Right lobe of liver (tissue), 6 donors: Measurements from ENCODE around the gene CCDC178. TPM values are rescaled to one million over a fixed set of nuclear protein-coding genes. Genes with fewer than 3 reads are reported as not detected.

ENCODE experiments used
- ATAC-seq, 4 donors: fragments of 200-7000 bp; cut with Tn5 transposase; one replicate each; pipeline ENCODE4 v1.9.1; 2020; ENCODE audit warnings: mild to moderate bottlenecking in 4 of 4, moderate library complexity in 4 of 4
- DNase-seq, 3 donors: peaks; one replicate each; pipeline ENCODE4 v3.0.0-alpha.2; 2020
- H3K27ac ChIP-seq, 3 donors: fragments of 200-600 bp; one replicate each; pipeline ENCODE4 v1.8.0; 2022
- H3K27me3 ChIP-seq, 2 donors: fragments of 200-600 bp; one replicate each; pipeline ENCODE4 v1.8.0; 2022
- H3K36me3 ChIP-seq, 4 donors: fragments of 200-600 bp; sonication (generic) in 1 of 4; one replicate each; pipeline versions ENCODE4 v1.5.1 to v1.8.0; 2017 to 2022; ENCODE audit warnings: control low read depth in 1 of 4
- H3K4me1 ChIP-seq, 4 donors: fragments of 200-600 bp; sonication (generic) in 1 of 4; one replicate each; pipeline versions ENCODE4 v1.5.1 to v1.8.0; 2017 to 2022; ENCODE audit warnings: control low read depth in 1 of 4
- H3K4me3 ChIP-seq, 3 donors: fragments of 200-600 bp; one replicate each; pipeline ENCODE4 v1.8.0; 2022
- H3K9me3 ChIP-seq, 4 donors: fragments of 200-600 bp; sonication (generic) in 1 of 4; one replicate each; pipeline versions ENCODE4 v1.5.1 to v1.8.0; 2017 to 2022; ENCODE audit warnings: control low read depth in 1 of 4
- POLR2A ChIP-seq: fragments of 450-650 bp; IDR thresholded peaks from one replicate; pipeline ENCODE4 v1.6.1; 2017; ENCODE audit warnings: antibody characterized with exemption, mild to moderate bottlenecking
- WGBS: methylation state at CpG from one replicate; pipeline ENCODE4 v1.1.6; 2018; ENCODE audit warnings: low coverage, low lambda C conversion rate; ENCODE audit not compliant: insufficient coverage; ENCODE audit errors: missing lambda C conversion rate; 5-methylcytosine and 5-hydroxymethylcytosine counted together
- intact Hi-C, 2 donors: fragments of 100-400 bp; cut with DNase I; formaldehyde crosslinking; loops; one replicate each; pipeline versions ENCODE4 v1.11.2 to v1.14.1; 2022
- total RNA-seq, 6 experiments: library from RNA; depleted of rRNA in 2 of 6; stranded (reverse); fragments of >200 nt in 2 of 6; fragmentation: NEBNext Ultra II Directional in 3 of 6; extraction: Animal tissue kit (Norgen Biotek cat#: 25700) in 3 of 6; gene quantifications; one replicate each; pipeline versions ENCODE4 v1.1.0 to v1.2.4, GENCODE V29; 2016 to 2023
- TF ChIP-seq, protein P1 (sequence below), 4 donors: fragments of 200-600 bp in 3 of 4; fragments of 450-650 bp in 1 of 4; IDR thresholded peaks; one replicate each; pipeline versions ENCODE4 v1.5.1 to v1.8.0; 2016 to 2022; ENCODE audit warnings: antibody characterized with exemption in 4 of 4, mild to moderate bottlenecking in 2 of 4
- donor health status: DM: no; HTN: yes; CAD: no.
- donor health status: DM: no; HTN: no; CAD: no.
- donor health status: DM: no; HTN: no; CAD: no.
- donor health status: DM: no; HTN: yes; CAD: no.
- donor health status: DM: no; HTN: yes; CAD: no.

CCDC178 gene
- total RNA-seq, 6 experiments from 2014 or later = not detected

GRCh38 chr18:32911660-32912284 is 528.7 kb downstream of the CCDC178 start:
- H3K9me3 ChIP-seq = no peaks in the 10 kb centered on the region
- ATAC-seq (no peak), DNase-seq (no peak)
- no peak overlapping the region for H3K4me3 ChIP-seq
- no peaks in the 10 kb centered on the region for H3K27me3 ChIP-seq
- TF ChIP-seq, protein P1, sequence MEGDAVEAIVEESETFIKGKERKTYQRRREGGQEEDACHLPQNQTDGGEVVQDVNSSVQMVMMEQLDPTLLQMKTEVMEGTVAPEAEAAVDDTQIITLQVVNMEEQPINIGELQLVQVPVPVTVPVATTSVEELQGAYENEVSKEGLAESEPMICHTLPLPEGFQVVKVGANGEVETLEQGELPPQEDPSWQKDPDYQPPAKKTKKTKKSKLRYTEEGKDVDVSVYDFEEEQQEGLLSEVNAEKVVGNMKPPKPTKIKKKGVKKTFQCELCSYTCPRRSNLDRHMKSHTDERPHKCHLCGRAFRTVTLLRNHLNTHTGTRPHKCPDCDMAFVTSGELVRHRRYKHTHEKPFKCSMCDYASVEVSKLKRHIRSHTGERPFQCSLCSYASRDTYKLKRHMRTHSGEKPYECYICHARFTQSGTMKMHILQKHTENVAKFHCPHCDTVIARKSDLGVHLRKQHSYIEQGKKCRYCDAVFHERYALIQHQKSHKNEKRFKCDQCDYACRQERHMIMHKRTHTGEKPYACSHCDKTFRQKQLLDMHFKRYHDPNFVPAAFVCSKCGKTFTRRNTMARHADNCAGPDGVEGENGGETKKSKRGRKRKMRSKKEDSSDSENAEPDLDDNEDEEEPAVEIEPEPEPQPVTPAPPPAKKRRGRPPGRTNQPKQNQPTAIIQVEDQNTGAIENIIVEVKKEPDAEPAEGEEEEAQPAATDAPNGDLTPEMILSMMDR (IDR thresholded peaks at IDR 0.05) = no peak
- no peak for TF ChIP-seq POLR2A
- intact Hi-C loops = no loop called here
- 60% methylated on average over 3 of the region's 3 CpGs for WGBS
- no peak overlapping the region for H3K27ac ChIP-seq
- H3K36me3 ChIP-seq = no peaks in the 10 kb centered on the region
- H3K4me1 ChIP-seq = no peaks in the 10 kb centered on the region

- WGBS = 49% methylated on average over 5 of the region's 5 CpGs
- Histone ChIP-seq H3K4me1 (no peaks in the 10 kb centered on the region), H3K9me3 (no peaks in the 10 kb centered on the region), H3K27me3 (no peaks in the 10 kb centered on the region), H3K36me3 (no peaks in the 10 kb centered on the region), H3K4me3 (no peak overlapping the region), H3K27ac (no peak overlapping the region)
- no peak for DNase-seq
- TF ChIP-seq POLR2A = no peak
- TF ChIP-seq, protein P1 (IDR thresholded peaks at IDR 0.05) = no peak
- intact Hi-C loops = no loop called here
- ATAC-seq = no peak
Measured at GRCh38 chr18:32910694-32911296, 529.7 kb downstream of the CCDC178 start.

DNA sequence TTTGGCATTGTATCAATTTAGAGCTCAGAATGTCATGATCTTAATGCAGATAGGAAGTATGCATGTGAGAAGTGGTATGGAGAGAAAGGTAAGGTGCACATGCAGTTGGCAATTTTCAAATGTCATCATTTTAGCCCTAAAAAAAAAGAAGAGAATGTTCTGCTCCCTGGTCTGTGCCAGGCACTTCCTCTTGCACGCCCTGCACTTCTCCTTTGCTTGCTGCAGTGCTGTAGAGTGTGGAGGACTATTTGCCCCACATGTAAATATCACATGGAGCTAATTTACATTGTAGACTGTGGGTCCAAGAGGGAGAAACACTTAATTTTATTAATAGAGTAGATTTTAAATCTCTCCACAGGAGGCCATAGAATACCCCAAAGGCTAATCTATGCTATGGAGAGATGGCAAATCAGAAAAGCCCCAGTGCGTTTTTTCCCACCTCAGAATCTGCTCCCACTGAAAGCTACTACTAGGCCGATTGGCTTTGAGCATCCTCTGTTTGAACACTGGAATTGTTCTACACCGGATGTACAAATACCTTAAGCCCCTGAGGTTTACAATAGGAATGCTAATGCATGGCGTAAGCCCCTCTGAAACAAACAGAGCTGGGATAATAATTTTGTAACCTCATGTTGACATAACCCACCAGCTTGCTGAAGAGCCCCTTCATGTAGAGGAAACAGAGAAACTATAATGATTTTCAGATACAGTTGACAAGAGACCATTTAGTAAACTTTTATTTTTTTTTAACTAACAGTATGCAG is 530.5 kb downstream of the CCDC178 start:
- no peak overlapping the region for H3K4me3 ChIP-seq
- H3K27ac ChIP-seq = no peak overlapping the region
- no peaks in the 10 kb centered on the region for H3K4me1 ChIP-seq
- no peaks in the 10 kb centered on the region for H3K27me3 ChIP-seq
- H3K9me3 ChIP-seq = no peaks in the 10 kb centered on the region
- 33% methylated on average over 5 of the region's 5 CpGs for WGBS
- ATAC-seq (no peak), DNase-seq (no peak)
- no peaks in the 10 kb centered on the region for H3K36me3 ChIP-seq
- no peak for TF ChIP-seq POLR2A
- TF ChIP-seq, protein P1 (IDR thresholded peaks at IDR 0.05) = no peak
- intact Hi-C loops = no loop called here

DNA sequence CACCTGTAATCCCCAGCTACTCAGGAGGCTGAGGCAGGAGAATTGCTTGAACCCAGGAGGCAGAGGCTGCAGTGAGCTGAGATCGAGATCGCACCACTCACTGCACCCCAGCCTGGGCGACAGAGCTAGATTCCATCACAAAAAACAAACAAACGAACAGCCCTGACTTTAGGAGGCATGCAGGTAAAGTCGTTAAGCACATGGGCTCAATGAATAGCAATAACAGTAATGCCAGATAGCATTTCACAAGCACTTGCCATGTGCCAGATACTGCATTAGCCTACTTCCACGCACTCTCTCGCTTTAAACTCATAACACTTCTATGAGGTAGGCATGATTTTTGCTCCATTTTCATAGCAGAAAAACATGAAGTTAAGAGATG is 532.1 kb downstream of the CCDC178 start:
- DNase-seq = no peak
- WGBS = 62% methylated on average over 7 of the region's 7 CpGs
- Histone ChIP-seq H3K4me1 (no peaks in the 10 kb centered on the region), H3K9me3 (no peaks in the 10 kb centered on the region), H3K27me3 (no peaks in the 10 kb centered on the region), H3K27ac (no peak overlapping the region), H3K36me3 (no peaks in the 10 kb centered on the region), H3K4me3 (no peak overlapping the region)
- no peak for ATAC-seq
- intact Hi-C loops = no loop called here
- TF ChIP-seq, protein P1 (IDR thresholded peaks at IDR 0.05) = no peak
- TF ChIP-seq POLR2A = no peak
